H1 (cell line): ENCODE data around the gene KLHL9. TPM values are rescaled to one million over a fixed set of nuclear protein-coding genes. Genes with fewer than 3 reads are reported as not detected.

Experiments
- CTCF ChIA-PET: fragments of 300-600 bp; sonication (Branson Sonifier 250); formaldehyde crosslinking; loops from one replicate; lab custom pipeline; 2021; ENCODE audit not compliant: partially characterized antibody; lab: Charles Lee
- POLR2A ChIA-PET: fragments of 300-600 bp; sonication (Branson Sonifier 250); formaldehyde crosslinking; loops from one replicate; lab custom pipeline; 2021; ENCODE audit warnings: inconsistent platforms; ENCODE audit not compliant: partially characterized antibody; lab: Charles Lee
- DNase-seq, 2 experiments: peaks; one replicate each; pipeline versions ENCODE4 v3.0.0 to v3.0.0-alpha.2; 2010 to 2022; ENCODE audit warnings: low spot score in 2 of 2, low read depth in 1 of 2, mixed read lengths in 1 of 2
- FAIRE-seq: peaks from 2 replicates; lab custom pipeline; 2011; peaks lifted over from hg19 to GRCh38; lab: Jason Lieb, UNC
- H2AFZ ChIP-seq: 2 replicates; pipeline ENCODE4 v1.8.1; 2012; ENCODE audit warnings: low read length, inconsistent platforms
- H2AK5ac ChIP-seq: 2 replicates; pipeline ENCODE4 v1.6.1; 2013; ENCODE audit warnings: low read depth, low read length
- H2BK120ac ChIP-seq: replicated peaks from 2 replicates; pipeline ENCODE3; 2013; ENCODE audit warnings: low read depth, low read length, inconsistent platforms
- H2BK12ac ChIP-seq: 2 replicates; pipeline ENCODE4 v1.6.1; 2013; ENCODE audit warnings: low read depth, low read length
- H2BK15ac ChIP-seq: 2 replicates; pipeline ENCODE4 v1.6.1; 2013; ENCODE audit warnings: low read length
- H2BK20ac ChIP-seq: 2 replicates; pipeline ENCODE4 v1.6.1; 2013; ENCODE audit warnings: low read length
- H2BK5ac ChIP-seq: 2 replicates; pipeline ENCODE4 v1.6.1; 2013; ENCODE audit warnings: low read depth, low read length
- H3K14ac ChIP-seq: 2 replicates; pipeline ENCODE4 v1.6.1; 2013; ENCODE audit warnings: inconsistent platforms; ENCODE audit not compliant: insufficient read length
- H3K18ac ChIP-seq: 2 replicates; pipeline ENCODE4 v1.6.1; 2013; ENCODE audit warnings: low read length; ENCODE audit errors: extremely low read depth
- H3K23ac ChIP-seq: 2 replicates; pipeline ENCODE4 v1.6.1; 2013; ENCODE audit warnings: inconsistent platforms; ENCODE audit not compliant: insufficient read length
- H3K23me2 ChIP-seq: 2 replicates; pipeline ENCODE4 v1.6.1; 2013; ENCODE audit warnings: low read depth, low read length
- H3K27ac ChIP-seq: 2 replicates; pipeline ENCODE4 v1.6.1; 2011; ENCODE audit warnings: low read depth, low read length, inconsistent platforms
- H3K27me3 ChIP-seq, 4 experiments: replicated peaks in 1 of 4; 1 replicate in 1 of 4; 2 replicates in 3 of 4; pipeline versions ENCODE4 v1.6.1 to v1.8.1; 2011 to 2013; ENCODE audit warnings: low read length in 3 of 4, mild to moderate bottlenecking in 3 of 4, inconsistent platforms in 2 of 4, mixed read lengths in 2 of 4, moderate library complexity in 1 of 4; ENCODE audit not compliant: control insufficient read depth in 3 of 4, insufficient read depth in 3 of 4; ENCODE audit errors: extremely low read depth in 1 of 4
- H3K36me3 ChIP-seq, 4 experiments: 2 replicates each; pipeline versions ENCODE4 v1.6.1 to v1.8.1; 2011 to 2013; ENCODE audit warnings: mild to moderate bottlenecking in 4 of 4, low read length in 3 of 4, moderate library complexity in 2 of 4, control low read depth in 1 of 4, inconsistent platforms in 1 of 4; ENCODE audit not compliant: insufficient read depth in 4 of 4, control insufficient read depth in 2 of 4
- H3K4ac ChIP-seq: replicated peaks from 2 replicates; pipeline ENCODE3; 2013; ENCODE audit warnings: low read length, low read depth, mixed read lengths, inconsistent platforms; ENCODE audit not compliant: insufficient read length
- H3K4me1 ChIP-seq, 4 experiments: replicated peaks in 1 of 4; 1 replicate in 1 of 4; 2 replicates in 3 of 4; pipeline versions ENCODE4 v1.6.1 to v1.8.1; 2011 to 2013; ENCODE audit warnings: low read length in 3 of 4, inconsistent platforms in 2 of 4, mixed read lengths in 1 of 4; ENCODE audit not compliant: insufficient read depth in 4 of 4, control insufficient read depth in 3 of 4
- H3K4me2 ChIP-seq, 2 experiments: 2 replicates each; pipeline versions ENCODE4 v1.6.1 to v1.8.1; 2011 to 2013; ENCODE audit warnings: low read depth in 2 of 2, low read length in 2 of 2, control low read depth in 1 of 2, inconsistent platforms in 1 of 2, mild to moderate bottlenecking in 1 of 2; ENCODE audit not compliant: insufficient read depth in 1 of 2
- H3K4me3 ChIP-seq, 4 experiments: fragments of 200-600, 300-600 bp in 1 of 4; sonication (generic), shearing (Covaris generic), sonication (Bioruptor Twin) in 1 of 4; 2 replicates each; pipeline versions ENCODE4 v1.5.1 to v1.8.1; 2011 to 2016; ENCODE audit warnings: low read length in 4 of 4, low read depth in 3 of 4, control low read depth in 2 of 4, inconsistent platforms in 2 of 4, mild to moderate bottlenecking in 2 of 4, mixed read lengths in 1 of 4, moderate library complexity in 1 of 4; ENCODE audit not compliant: insufficient read depth in 2 of 4; ENCODE audit errors: extremely low read depth in 1 of 4
- H3K56ac ChIP-seq: replicated peaks from 2 replicates; pipeline ENCODE3; 2013; ENCODE audit warnings: low read depth, mild to moderate bottlenecking, mixed read lengths, low read length, inconsistent platforms; ENCODE audit not compliant: insufficient read length
- H3K79me1 ChIP-seq: 2 replicates; pipeline ENCODE4 v1.6.1; 2013; ENCODE audit warnings: low read depth, low read length, control low read depth
- H3K79me2 ChIP-seq, 2 experiments: 2 replicates each; pipeline versions ENCODE4 v1.6.1 to v1.8.1; 2012 to 2013; ENCODE audit warnings: low read length in 2 of 2, mild to moderate bottlenecking in 2 of 2, inconsistent platforms in 1 of 2; ENCODE audit not compliant: insufficient read depth in 2 of 2, control insufficient read depth in 1 of 2
- H3K9ac ChIP-seq, 4 experiments: replicated peaks in 1 of 4; 1 replicate in 1 of 4; 2 replicates in 3 of 4; pipeline versions ENCODE4 v1.6.1 to v1.8.1; 2011 to 2013; ENCODE audit warnings: low read depth in 3 of 4, low read length in 3 of 4, control low read depth in 2 of 4, mild to moderate bottlenecking in 2 of 4, moderate library complexity in 2 of 4, inconsistent platforms in 1 of 4; ENCODE audit errors: extremely low read depth in 1 of 4
- H3K9me3 ChIP-seq, 2 experiments: 2 replicates each; pipeline versions ENCODE4 v1.6.1 to v1.8.1; 2012 to 2013; ENCODE audit warnings: mild to moderate bottlenecking in 2 of 2, moderate library complexity in 2 of 2, control low read depth in 1 of 2, inconsistent platforms in 1 of 2, low read depth in 1 of 2, low read length in 1 of 2, mixed read lengths in 1 of 2; ENCODE audit not compliant: insufficient read depth in 2 of 2
- H4K20me1 ChIP-seq, 2 experiments: replicated peaks in 1 of 2; 2 replicates each; pipeline versions ENCODE3 to v1.8.1; 2011 to 2013; ENCODE audit warnings: inconsistent platforms in 2 of 2, low read length in 2 of 2, mild to moderate bottlenecking in 1 of 2; ENCODE audit not compliant: insufficient read depth in 2 of 2, control insufficient read depth in 1 of 2
- H4K5ac ChIP-seq: 2 replicates; pipeline ENCODE4 v1.6.1; 2013; ENCODE audit warnings: low read length, low read depth, mixed read lengths, inconsistent platforms; ENCODE audit not compliant: insufficient read length
- H4K8ac ChIP-seq: 2 replicates; pipeline ENCODE4 v1.8.0; 2013; ENCODE audit warnings: mild to moderate bottlenecking, moderate library complexity, low read length, inconsistent platforms; ENCODE audit not compliant: insufficient read depth; ENCODE audit errors: extremely low read depth
- H4K91ac ChIP-seq: replicated peaks from 2 replicates; pipeline ENCODE3; 2013; ENCODE audit warnings: low read length, mixed read lengths, inconsistent platforms; ENCODE audit not compliant: insufficient read length
- BRCA1 ChIP-seq: IDR thresholded peaks from 2 replicates; pipeline ENCODE4 v1.6.1; 2012; ENCODE audit warnings: low read depth, low read length, improper control_type of control experiment
- EP300 ChIP-seq, 2 experiments: IDR thresholded peaks; 1 replicate in 1 of 2; 2 replicates in 1 of 2; pipeline ENCODE4 v1.6.1; 2011 to 2012; ENCODE audit warnings: low read depth in 2 of 2, low read length in 2 of 2, mild to moderate bottlenecking in 2 of 2, borderline replicate concordance in 1 of 2, inconsistent platforms in 1 of 2, moderate library complexity in 1 of 2
- EZH2 ChIP-seq: fragments of 200-600 bp; sonication (generic); IDR thresholded peaks from 2 replicates; pipeline ENCODE4 v1.7.1; 2012; ENCODE audit warnings: low read depth, mild to moderate bottlenecking, moderate library complexity, low read length, inconsistent platforms; ENCODE audit not compliant: severe bottlenecking
- GTF2F1 ChIP-seq: IDR thresholded peaks from 2 replicates; pipeline ENCODE4 v1.6.1; 2012; ENCODE audit warnings: low read depth, low read length, improper control_type of control experiment, borderline replicate concordance
- JUN ChIP-seq: IDR thresholded peaks from 2 replicates; pipeline ENCODE4 v1.6.1; 2011; ENCODE audit warnings: low read depth, mild to moderate bottlenecking, improper control_type of control experiment, low read length
- NRF1 ChIP-seq: IDR thresholded peaks from 2 replicates; pipeline ENCODE4 v1.6.1; 2011; ENCODE audit warnings: mild to moderate bottlenecking, low read depth, low read length, improper control_type of control experiment
- POLR2A ChIP-seq, 2 experiments: IDR thresholded peaks; 1 replicate in 1 of 2; 2 replicates in 1 of 2; pipeline ENCODE4 v1.6.1; 2011; ENCODE audit warnings: low read depth in 2 of 2, low read length in 2 of 2, mild to moderate bottlenecking in 2 of 2; ENCODE audit errors: control extremely low read depth in 1 of 2
- RBBP5 ChIP-seq: IDR thresholded peaks from 2 replicates; pipeline ENCODE4 v1.7.1; 2012; ENCODE audit warnings: low read depth, mild to moderate bottlenecking, inconsistent platforms, low read length, moderate library complexity, borderline replicate concordance
- RXRA ChIP-seq: IDR thresholded peaks from 2 replicates; pipeline ENCODE4 v1.6.1; 2011; ENCODE audit warnings: low read depth, mild to moderate bottlenecking, low read length, moderate library complexity; ENCODE audit not compliant: insufficient read depth
- SP2 ChIP-seq: IDR thresholded peaks from 2 replicates; pipeline ENCODE4 v1.6.1; 2012; ENCODE audit warnings: mild to moderate bottlenecking, low read length, inconsistent platforms
- SUZ12 ChIP-seq: fragments of 200-600 bp; sonication (generic); IDR thresholded peaks from 2 replicates; pipeline ENCODE4 v1.6.1; 2012; ENCODE audit warnings: mild to moderate bottlenecking, inconsistent platforms, low read length, moderate library complexity, mixed read lengths
- USF2 ChIP-seq: IDR thresholded peaks from 2 replicates; pipeline ENCODE4 v1.6.1; 2011; ENCODE audit warnings: low read length, improper control_type of control experiment
- ZNF274 ChIP-seq: IDR thresholded peaks from 2 replicates; pipeline ENCODE4 v1.7.0; 2012; ENCODE audit warnings: low read length, borderline replicate concordance; ENCODE audit errors: extremely low read depth
- WGBS, 2 experiments: shearing (Covaris generic) in 1 of 2; methylation state at CpG; one replicate each; pipeline versions ENCODE4 v1.1.6 to v1.1.7; 2013 to 2015; ENCODE audit warnings: low lambda C conversion rate in 2 of 2, mixed read lengths in 2 of 2, inconsistent platforms in 1 of 2, low coverage in 1 of 2, missing lambda C conversion rate in 1 of 2; ENCODE audit not compliant: insufficient replicate concordance in 2 of 2, insufficient coverage in 1 of 2, insufficient read length in 1 of 2; ENCODE audit errors: extremely low coverage in 1 of 2, missing lambda C conversion rate in 1 of 2; 5-methylcytosine and 5-hydroxymethylcytosine counted together
- polyA plus RNA-seq, 7 experiments: library from polyadenylated mRNA; depleted of rRNA in 3 of 7; stranded (reverse) in 5 of 7; unstranded in 2 of 7; fragments of >200 nt in 5 of 7; fragments of 200-250 nt in 2 of 7; gene quantifications; 1 replicate in 5 of 7; 2 replicates in 1 of 7; 4 replicates in 1 of 7; pipeline versions ENCODE4 v1.2.1 to v1.2.3, GENCODE V29; 2011 to 2013; ENCODE audit warnings: missing spikeins in 2 of 7, mixed read lengths in 2 of 7
- total RNA-seq: library from RNA; stranded (reverse); fragmentation: NEBNext Ultra II Directional; extraction: Animal tissue kit (Norgen Biotek cat#: 25700); gene quantifications from 2 replicates; pipeline ENCODE4 v1.2.1, GENCODE V29; 2021

Gene KLHL9
- total and polyA plus RNA-seq, 2 of the 8 experiments (the other 6 are each of a cell fraction or from before 2014, with no cell fraction given), result 4.9 to 15.7 TPM

DNA sequence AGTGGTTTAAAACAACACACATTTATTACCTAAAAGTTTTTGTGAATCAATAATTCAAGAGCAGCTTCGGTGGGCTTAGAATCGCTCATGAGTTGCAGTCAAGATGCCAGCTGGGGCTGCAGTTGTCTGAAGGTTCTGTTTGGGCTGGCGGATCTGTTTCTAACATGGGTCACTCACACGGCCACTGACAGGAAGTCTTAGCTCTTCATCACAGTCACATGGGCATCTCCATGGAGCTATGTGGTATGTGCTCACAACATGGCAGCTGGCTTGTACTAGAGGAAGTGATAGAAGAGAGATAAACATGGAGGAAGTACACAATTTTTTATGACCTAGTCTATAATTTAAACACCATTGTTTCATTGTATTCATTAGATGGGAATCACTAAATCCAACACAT, 11.2 kb downstream of the KLHL9 start:
- WGBS, 2 experiments, result 84% methylated on average over 4 of the region's 4 CpGs; no CpG with 5 or more reads in 1 of the 2 experiments
- Histone ChIP-seq H3K23me2 (no peaks in the 10 kb centered on the region; the same call in 1 of the 2 replicates), H3K27ac (no peak overlapping the region), H4K91ac (no peak overlapping the region), H3K4me1 (no peaks in the 10 kb centered on the region), H3K79me2 (peaks cover 0 to 4% of the 10 kb centered on the region in 2 experiments; a peak in 2 of 4 replicates), H3K4me2 (no peak overlapping the region), H3K23ac (no peak overlapping the region), H3K4me3 (no peak overlapping the region), H2BK120ac (no peak overlapping the region), H3K18ac (no peak overlapping the region), H4K5ac (no peak overlapping the region), H2BK15ac (no peak overlapping the region), H3K4ac (no peak overlapping the region), H3K79me1 (no peaks in the 10 kb centered on the region), H4K20me1 (no peaks in the 10 kb centered on the region), H3K56ac (no peak overlapping the region), H3K14ac (no peak overlapping the region), H2BK12ac (no peak overlapping the region), H3K9ac (no peak overlapping the region), H2AK5ac (no peak overlapping the region), H3K9me3 (no peaks in the 10 kb centered on the region), H3K36me3 (peaks cover 0 to 2% (median 0%) of the 10 kb centered on the region in 4 experiments; a peak in 1 of 8 replicates), H2BK5ac (no peak overlapping the region), H2AFZ (no peak overlapping the region), H2BK20ac (no peak overlapping the region), H3K27me3 (no peaks in the 10 kb centered on the region), H4K8ac (no peak overlapping the region)
- ChIA-PET CTCF (interaction anchor here (0.7 to 4.8 kb wide), 21 partner anchors 9 to 465 kb away, joined by 3 to 25 read pairs (median 5); partner anchors contain the start of gene KLHL9), POLR2A (no interaction called here)
- FAIRE-seq (no peak), DNase-seq (no peak)
- TF ChIP-seq RBBP5, result no peak
- no peak for TF ChIP-seq JUN
- no peak for TF ChIP-seq RXRA
- no peak for TF ChIP-seq EZH2
- no peak for TF ChIP-seq SP2
- no peak for TF ChIP-seq POLR2A (IDR thresholded peaks at IDR 0.05; ENCODE audit: control extremely low read depth in 1 of 2, low read depth in 2 of 2, low read length in 2 of 2)
- no peak for TF ChIP-seq EP300 (IDR thresholded peaks at IDR 0.05; ENCODE audit: borderline replicate concordance in 1 of 2, low read depth in 2 of 2, low read length in 2 of 2)
- no peak for TF ChIP-seq GTF2F1
- no peak for TF ChIP-seq ZNF274
- TF ChIP-seq USF2, result no peak
- no peak for TF ChIP-seq BRCA1
- TF ChIP-seq NRF1, result no peak
- no peak for TF ChIP-seq SUZ12
